GM19397 (cell line): ENCODE measurements around the gene ADRB1.

ENCODE experiments used
- ATAC-seq: cut with Tn5 transposase; IDR thresholded peaks from one replicate; pipeline ENCODE4 v1.9.1; 2021; ENCODE audit warnings: mild to moderate bottlenecking, moderate library complexity; ENCODE audit not compliant: unreplicated experiment

The ADRB1 gene

DNA sequence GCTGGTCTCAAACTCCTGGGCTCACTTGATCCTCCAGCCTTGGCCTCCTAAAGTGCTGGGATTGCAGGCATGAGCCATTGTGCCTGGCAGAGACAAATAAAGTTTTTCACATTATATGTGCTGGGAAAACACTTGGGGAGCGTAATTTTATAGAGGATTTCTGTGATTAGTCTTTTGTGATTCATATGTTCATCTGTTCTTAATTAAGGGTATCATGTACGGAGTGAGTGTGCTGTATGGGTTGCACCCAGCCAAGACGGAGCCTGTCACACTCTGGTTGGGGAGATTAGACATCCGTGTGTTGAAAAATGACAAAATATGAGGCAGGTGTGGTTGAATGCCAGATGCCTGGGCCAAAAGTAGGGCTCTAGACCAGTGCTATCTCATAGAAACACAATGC lies 10.3 kb downstream of the ADRB1 start:
- no peak for ATAC-seq

DNA sequence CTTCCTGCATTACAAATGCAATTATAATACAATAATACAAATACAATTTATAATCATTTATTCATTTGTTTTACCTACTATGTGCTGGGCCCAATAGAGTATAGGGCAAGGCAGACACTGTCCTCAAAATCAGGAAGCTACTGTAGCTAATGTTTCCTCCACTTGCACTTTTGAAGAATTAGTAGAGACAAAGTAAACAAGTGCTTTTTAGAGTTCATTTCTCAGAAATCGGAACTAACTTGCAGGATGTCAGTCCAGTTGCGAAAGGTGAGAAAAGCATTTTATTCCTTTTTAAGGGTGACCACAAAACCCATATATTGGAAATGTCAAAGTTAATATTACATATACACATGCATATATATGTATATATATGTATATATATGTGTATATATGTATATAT lies 14.2 kb downstream of the ADRB1 start:
- no peak for ATAC-seq

- ATAC-seq, result no peak
Measured at GRCh38 chr10:114058297-114058696, 14.6 kb downstream of the ADRB1 start.

GRCh38 chr10:114059561-114059960 lies 15.9 kb downstream of the ADRB1 start:
- ATAC-seq, result no peak

DNA sequence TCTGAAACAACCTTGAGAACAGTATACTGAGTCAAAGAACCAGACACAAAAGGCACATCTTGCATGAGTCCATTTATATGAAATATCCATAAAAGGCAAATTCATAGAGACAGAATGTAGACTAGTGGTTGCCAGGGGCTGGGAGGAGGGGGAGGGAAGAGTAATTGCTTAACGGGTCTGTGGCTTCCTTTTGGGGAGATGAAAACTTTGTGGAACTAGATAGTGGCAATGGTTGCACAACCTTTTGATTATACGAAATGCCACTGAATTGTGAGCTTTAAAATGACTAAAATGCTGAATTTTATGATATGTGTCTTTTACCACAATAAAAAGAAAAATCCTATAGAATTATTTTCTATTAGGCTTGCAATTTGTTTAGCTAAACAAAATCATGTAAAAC lies 16.8 kb downstream of the ADRB1 start:
- no peak for ATAC-seq

DNA sequence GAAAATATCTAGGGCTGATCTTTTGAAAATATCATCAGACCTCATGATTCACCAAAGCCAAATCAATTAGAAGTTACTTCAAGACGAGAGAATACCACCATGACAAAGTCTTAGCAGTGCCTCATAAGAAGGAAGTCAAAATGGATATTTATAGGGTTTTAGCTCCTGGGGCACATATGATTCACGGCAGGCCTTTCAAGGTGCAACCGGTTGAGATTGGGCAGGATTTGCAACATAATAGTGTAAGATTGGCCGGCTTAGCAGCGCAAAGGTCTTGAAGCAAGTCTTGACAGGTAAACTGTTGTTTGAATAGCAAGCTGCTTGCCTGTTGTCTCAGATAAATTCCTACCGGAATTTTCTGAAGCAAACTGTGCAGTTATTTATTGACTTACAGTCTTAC lies 17.5 kb downstream of the ADRB1 start:
- ATAC-seq, result no peak

- ATAC-seq, result no peak
Measured at GRCh38 chr10:114061789-114062188, 18.1 kb downstream of the ADRB1 start.

GRCh38 chr10:114064151-114065048 lies 20.7 kb downstream of the ADRB1 start:
- ATAC-seq, result no peak

DNA sequence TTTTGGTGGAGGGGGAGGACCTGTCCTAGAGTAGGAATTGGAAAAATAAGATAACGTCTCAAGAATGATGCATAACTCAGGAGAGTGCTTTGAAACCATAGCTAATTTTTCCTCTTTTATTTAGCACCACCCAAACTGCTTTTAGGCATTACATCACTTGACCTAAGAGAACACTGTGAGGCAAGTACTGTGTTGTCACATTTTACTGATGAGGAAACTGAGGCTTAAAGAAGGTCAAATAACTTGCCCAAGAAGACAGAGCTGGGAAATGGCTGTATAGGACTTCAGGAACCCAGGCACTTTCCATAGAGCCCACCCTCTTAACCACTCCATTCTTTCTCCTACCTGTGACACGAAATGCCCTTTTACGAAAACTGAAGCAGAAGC lies 21.4 kb downstream of the ADRB1 start:
- no peak for ATAC-seq

DNA sequence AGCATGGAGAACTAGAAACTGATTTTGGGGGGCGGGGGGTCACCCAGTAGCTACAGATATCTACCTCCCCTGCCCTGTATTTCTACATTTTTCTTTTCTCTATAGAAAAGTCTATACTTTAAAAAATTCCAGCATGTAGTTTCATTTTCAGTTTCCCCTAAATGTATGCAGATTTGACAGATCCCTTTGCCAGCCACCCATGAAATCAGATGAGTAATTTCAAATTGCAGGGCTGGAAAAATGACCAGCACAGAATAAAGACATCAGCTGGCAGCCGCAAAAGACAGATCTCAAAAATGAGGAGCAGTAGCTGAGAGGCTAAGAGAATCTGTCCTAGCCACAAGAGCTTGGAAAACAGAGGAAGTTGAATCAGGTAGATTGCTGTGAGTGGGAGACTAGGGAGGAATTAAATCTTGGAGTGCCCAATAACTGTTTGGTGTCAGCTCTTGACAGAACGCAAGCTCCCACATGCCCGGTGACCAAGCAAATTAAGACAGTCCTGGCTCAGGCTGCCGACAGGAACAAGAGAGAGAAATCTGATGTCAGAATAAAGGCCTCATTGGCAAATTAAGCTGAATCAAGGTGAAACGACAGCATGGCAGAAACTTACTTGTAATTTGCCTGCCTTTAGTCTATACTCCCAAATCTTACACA lies 24.5 kb downstream of the ADRB1 start:
- no peak for ATAC-seq

- no peak for ATAC-seq
Measured at GRCh38 chr10:114070710-114071109, 27.0 kb downstream of the ADRB1 start.

GRCh38 chr10:114071178-114071577 lies 27.5 kb downstream of the ADRB1 start:
- ATAC-seq, result no peak

DNA sequence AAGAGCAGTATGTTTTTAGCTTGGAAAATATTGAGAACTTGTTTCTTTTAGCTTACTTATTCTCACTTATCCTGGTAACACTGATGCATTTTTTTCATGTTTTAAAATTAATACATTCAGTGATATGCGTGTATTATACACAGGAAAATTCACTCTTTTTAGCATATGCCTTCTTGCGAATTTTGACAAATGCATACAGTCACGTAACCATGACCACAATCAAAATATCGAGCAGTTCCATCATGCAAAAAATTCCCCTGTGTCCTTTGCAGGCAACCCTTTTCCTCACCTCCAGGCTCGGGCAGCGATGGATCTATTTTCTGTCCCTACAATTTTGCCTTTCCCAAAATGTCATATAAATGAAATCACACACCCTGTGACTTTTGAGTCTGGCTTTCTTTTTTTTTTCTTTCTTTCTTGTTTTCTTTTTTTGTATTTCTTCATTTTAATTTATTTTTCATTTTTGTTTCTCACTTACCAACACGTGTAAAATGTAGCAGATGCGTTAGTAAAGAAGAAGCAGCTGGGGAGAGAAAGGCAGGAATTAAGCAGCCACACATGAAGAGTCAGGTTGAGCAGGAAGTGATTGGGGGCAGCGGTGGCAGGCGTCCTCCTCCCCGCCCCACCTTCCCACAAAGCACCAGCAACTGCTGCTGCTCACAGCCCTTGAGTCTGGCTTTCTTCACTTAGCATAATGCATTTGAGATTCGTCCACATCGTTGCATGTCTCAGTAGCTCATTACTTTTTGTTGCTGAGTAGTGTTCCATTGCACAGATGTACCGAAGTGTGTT lies 29.9 kb downstream of the ADRB1 start:
- no peak for ATAC-seq

GRCh38 chr10:114075093-114075492 lies 31.4 kb downstream of the ADRB1 start:
- no peak for ATAC-seq

DNA sequence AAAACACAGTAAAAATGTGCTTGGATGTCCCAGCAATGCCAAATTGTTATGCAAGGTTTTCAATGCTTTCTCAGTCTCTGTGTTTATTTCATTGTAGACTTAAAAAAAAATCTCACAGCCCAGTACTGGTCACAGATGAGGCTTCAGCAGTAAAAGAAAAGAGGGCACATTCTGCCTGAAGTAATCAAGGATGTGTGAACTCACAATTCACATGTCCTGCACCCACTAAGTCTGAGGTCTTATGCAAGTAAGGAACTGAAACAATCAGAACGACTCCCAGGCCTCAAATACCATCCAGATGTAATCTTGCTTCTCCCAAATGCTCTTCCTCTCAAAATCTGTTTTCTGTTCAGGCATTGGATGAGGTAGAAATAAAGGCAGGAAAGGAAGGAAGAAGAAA lies 33.7 kb downstream of the ADRB1 start:
- no peak for ATAC-seq

GRCh38 chr10:114077815-114078219 lies 34.2 kb downstream of the ADRB1 start:
- no peak for ATAC-seq

DNA sequence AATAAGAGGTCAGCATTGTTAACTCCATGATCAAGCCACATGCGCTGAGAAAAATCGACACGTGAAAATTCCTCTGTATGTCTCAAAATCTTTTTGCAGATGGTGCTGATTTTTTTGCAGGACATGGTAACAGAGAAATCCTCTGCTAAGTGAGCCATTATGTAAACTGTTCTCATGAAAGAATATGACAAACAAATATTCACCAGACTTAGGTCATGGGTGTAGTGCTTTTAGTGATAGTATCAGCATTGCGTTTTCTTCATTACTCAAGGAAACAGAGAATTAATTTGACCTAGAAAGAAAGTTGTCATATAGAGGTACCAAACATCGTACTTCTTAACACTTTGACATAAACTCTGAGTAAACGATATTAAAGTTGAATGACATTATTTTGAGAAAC lies 34.7 kb downstream of the ADRB1 start:
- no peak for ATAC-seq

GRCh38 chr10:114079421-114079820 lies 35.8 kb downstream of the ADRB1 start:
- no peak for ATAC-seq

DNA sequence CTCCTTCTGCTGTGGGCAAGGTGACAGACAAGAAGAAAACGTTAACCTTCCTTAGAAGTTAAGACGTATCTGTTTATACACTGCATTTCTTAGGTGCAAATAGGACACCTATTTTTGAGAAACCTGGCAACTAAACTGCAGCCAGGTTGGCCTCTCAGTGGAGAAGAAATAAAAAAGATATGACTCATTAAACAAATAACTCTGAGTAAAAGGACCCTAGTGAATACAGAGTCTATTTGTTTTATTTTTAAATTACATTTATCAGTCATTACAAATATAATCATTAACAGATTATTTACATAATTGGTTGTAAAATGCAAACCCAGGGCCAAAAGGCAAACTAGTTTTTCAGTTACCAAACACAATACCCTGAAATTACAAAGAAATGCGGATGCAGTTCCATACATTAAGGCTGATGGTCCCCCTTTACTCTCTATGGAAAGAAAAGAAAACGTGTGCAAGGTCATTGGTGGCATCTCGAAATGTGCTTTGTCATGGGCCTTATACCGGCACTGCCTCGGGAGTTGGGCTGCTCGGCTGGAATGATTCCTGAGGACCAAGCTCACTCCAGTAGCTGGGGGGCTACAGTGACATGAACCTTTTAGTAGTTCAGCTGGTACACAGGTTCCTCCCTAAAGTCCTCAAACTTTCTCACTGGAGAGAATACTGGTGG lies 38.4 kb downstream of the ADRB1 start:
- ATAC-seq, result no peak

- no peak for ATAC-seq
Measured at GRCh38 chr10:114083040-114083439, 39.4 kb downstream of the ADRB1 start.

DNA sequence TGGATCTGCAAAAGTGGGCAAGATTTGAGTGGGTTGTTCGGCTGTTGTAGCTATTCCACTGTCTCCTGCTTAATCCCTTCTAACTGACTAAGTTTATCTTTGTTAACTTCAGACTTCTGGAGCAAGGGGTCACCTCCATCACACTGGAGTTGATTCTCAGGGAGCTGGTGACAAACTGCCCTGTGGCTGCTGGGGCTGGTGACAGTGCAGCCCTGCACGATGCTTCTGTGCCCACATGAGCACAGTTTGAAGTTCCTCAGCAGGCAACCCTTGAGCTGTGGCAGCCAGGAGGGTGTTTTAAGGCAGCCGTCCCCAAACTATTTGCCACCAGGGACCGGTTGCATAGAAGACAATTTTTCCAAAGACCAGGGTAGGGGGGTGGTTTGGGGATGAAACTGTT lies 40.5 kb downstream of the ADRB1 start:
- ATAC-seq, result no peak
